Fibroblast of lung (primary cell): ENCODE data around the gene VWA8. TPM values are rescaled to one million over a fixed set of nuclear protein-coding genes. Genes with fewer than 3 reads are reported as not detected.
A peak's percentile ranks its signal among the peaks of the same experiment; 100 is the strongest.

ENCODE experiments used
- DNase-seq, 2 donors: peaks; one replicate each; pipeline versions ENCODE4 v3.0.0 to v3.0.0-alpha.2; 2010; ENCODE audit warnings: low read depth in 2 of 2
- H2AFZ ChIP-seq: 2 replicates; pipeline ENCODE4 v1.5.1; 2012; ENCODE audit warnings: low read length, control low read depth, inconsistent platforms
- H3K27ac ChIP-seq: 2 replicates; pipeline ENCODE4 v1.5.1; 2011; ENCODE audit warnings: low read length, control low read depth; ENCODE audit not compliant: insufficient read depth
- H3K27me3 ChIP-seq: 2 replicates; pipeline ENCODE4 v1.5.1; 2011; ENCODE audit warnings: mild to moderate bottlenecking, low read length; ENCODE audit not compliant: control insufficient read depth, insufficient read depth
- H3K36me3 ChIP-seq: 2 replicates; pipeline ENCODE4 v1.5.1; 2011; ENCODE audit warnings: low read length; ENCODE audit not compliant: control insufficient read depth, insufficient read depth
- H3K4me1 ChIP-seq: 2 replicates; pipeline ENCODE4 v1.5.1; 2011; ENCODE audit warnings: low read length; ENCODE audit not compliant: control insufficient read depth, insufficient read depth; ENCODE audit errors: extremely low read depth
- H3K4me2 ChIP-seq: 2 replicates; pipeline ENCODE4 v1.5.1; 2011; ENCODE audit warnings: low read length, control low read depth; ENCODE audit not compliant: insufficient read depth; ENCODE audit errors: extremely low read depth
- H3K4me3 ChIP-seq, 4 experiments: fragments of 200-600 bp in 1 of 4; sonication (generic) in 1 of 4; replicated peaks in 1 of 4; 2 replicates each; pipeline ENCODE4 v1.5.1; 2011 to 2016; ENCODE audit warnings: low read length in 4 of 4, low read depth in 3 of 4, mild to moderate bottlenecking in 3 of 4, control low read depth in 2 of 4, inconsistent platforms in 1 of 4, mixed read lengths in 1 of 4; ENCODE audit not compliant: insufficient read depth in 1 of 4; ENCODE audit errors: control extremely low read depth in 1 of 4
- H3K79me2 ChIP-seq: 2 replicates; pipeline ENCODE4 v1.5.1; 2012; ENCODE audit warnings: mild to moderate bottlenecking, low read length, inconsistent platforms; ENCODE audit not compliant: control insufficient read depth, insufficient read depth
- H3K9ac ChIP-seq: 2 replicates; pipeline ENCODE4 v1.5.1; 2011; ENCODE audit warnings: mild to moderate bottlenecking, low read length, control low read depth; ENCODE audit not compliant: insufficient read depth
- H3K9me3 ChIP-seq: 2 replicates; pipeline ENCODE4 v1.5.1; 2012; ENCODE audit warnings: low read depth, low read length; ENCODE audit not compliant: control insufficient read depth, insufficient read depth
- H4K20me1 ChIP-seq: 2 replicates; pipeline ENCODE4 v1.5.1; 2011; ENCODE audit warnings: low read length; ENCODE audit not compliant: control insufficient read depth, insufficient read depth; ENCODE audit errors: extremely low read depth
- EZH2 ChIP-seq: IDR thresholded peaks from 2 replicates; pipeline ENCODE4 v1.5.1; 2012; ENCODE audit warnings: low read length, control low read depth, mild to moderate bottlenecking; ENCODE audit errors: missing control alignments
- polyA plus RNA-seq, 2 donors: library from polyadenylated mRNA; depleted of rRNA in 1 of 2; stranded (reverse) in 1 of 2; unstranded in 1 of 2; fragments of >200 nt; gene quantifications; 2 replicates each; pipeline ENCODE4 v1.2.1, GENCODE V29; 2011 to 2012; ENCODE audit warnings: missing spikeins in 1 of 2
- total RNA-seq: library from RNA; depleted of rRNA; stranded (reverse); fragments of >200 nt; gene quantifications from 2 replicates; pipeline ENCODE4 v1.2.1, GENCODE V29; 2014
- TF ChIP-seq, protein P1 (sequence below), 2 donors: IDR thresholded peaks in 1 of 2; conservative IDR thresholded peaks in 1 of 2; 1 replicate in 1 of 2; 2 replicates in 1 of 2; pipeline ENCODE4 v1.5.1; 2011 to 2012; ENCODE audit warnings: low read length in 2 of 2, control low read depth in 1 of 2, inconsistent platforms in 1 of 2, low read depth in 1 of 2, mild to moderate bottlenecking in 1 of 2

VWA8 gene
- total and polyA plus RNA-seq, 2 donors (not counting 1 experiment from before 2014, with no cell fraction given) = 12.6 to 29.9 TPM

DNA sequence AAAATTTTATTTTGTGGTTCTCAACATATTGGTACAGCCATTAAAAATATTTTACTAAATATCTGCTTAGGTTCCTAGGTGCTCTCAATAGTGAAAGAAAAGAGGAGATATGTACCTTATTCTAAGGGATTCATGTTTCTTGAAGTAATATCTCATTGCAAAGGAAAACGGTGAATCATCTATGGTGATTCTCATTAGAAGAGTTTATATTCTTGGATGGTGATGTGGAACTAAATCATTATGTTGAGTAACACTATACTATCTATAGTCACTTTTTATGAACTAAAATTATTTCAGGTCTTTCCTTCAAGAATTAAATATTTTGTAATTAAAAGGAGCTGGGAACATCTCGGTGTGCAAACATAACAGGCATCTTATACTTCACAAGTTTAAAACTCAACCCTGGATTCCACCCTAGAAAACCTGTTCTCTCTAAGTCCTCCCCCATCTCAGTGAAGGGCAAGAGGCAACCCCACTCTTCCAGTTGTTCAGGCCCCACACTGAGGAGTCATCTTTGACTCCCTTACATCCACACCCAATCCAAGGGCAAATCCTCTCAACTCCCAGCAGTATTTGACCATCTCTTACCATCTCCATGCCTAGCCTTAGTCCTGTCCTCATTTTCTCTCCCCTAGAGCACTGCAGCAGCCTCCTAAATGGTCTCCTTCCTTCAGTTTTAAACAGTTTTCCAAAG lies 363.4 kb downstream of the VWA8 start:
- no peaks in the 10 kb centered on the region for H3K27me3 ChIP-seq
- TF ChIP-seq, protein P1, sequence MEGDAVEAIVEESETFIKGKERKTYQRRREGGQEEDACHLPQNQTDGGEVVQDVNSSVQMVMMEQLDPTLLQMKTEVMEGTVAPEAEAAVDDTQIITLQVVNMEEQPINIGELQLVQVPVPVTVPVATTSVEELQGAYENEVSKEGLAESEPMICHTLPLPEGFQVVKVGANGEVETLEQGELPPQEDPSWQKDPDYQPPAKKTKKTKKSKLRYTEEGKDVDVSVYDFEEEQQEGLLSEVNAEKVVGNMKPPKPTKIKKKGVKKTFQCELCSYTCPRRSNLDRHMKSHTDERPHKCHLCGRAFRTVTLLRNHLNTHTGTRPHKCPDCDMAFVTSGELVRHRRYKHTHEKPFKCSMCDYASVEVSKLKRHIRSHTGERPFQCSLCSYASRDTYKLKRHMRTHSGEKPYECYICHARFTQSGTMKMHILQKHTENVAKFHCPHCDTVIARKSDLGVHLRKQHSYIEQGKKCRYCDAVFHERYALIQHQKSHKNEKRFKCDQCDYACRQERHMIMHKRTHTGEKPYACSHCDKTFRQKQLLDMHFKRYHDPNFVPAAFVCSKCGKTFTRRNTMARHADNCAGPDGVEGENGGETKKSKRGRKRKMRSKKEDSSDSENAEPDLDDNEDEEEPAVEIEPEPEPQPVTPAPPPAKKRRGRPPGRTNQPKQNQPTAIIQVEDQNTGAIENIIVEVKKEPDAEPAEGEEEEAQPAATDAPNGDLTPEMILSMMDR (conservative IDR thresholded peaks at IDR 0.05 in 1 of 2, IDR thresholded peaks at IDR 0.05 in 1 of 2; ENCODE audit: low read depth in 1 of 2, low read length in 2 of 2) = no peak
- TF ChIP-seq EZH2 = no peak
- H3K79me2 ChIP-seq = no peaks in the 10 kb centered on the region
- H3K9me3 ChIP-seq = no peaks in the 10 kb centered on the region
- H3K9ac ChIP-seq = no peak overlapping the region
- H3K4me2 ChIP-seq = no peak overlapping the region
- H4K20me1 ChIP-seq = no peaks in the 10 kb centered on the region
- H3K27ac ChIP-seq = peak overlapping the region; percentile 15
- H3K4me3 ChIP-seq = no peak overlapping the region
- no peaks in the 10 kb centered on the region for H3K36me3 ChIP-seq
- H2AFZ ChIP-seq = no peak overlapping the region
- peak; percentile 37 to 55 for DNase-seq
- peaks cover 7% of the 10 kb centered on the region for H3K4me1 ChIP-seq

DNA sequence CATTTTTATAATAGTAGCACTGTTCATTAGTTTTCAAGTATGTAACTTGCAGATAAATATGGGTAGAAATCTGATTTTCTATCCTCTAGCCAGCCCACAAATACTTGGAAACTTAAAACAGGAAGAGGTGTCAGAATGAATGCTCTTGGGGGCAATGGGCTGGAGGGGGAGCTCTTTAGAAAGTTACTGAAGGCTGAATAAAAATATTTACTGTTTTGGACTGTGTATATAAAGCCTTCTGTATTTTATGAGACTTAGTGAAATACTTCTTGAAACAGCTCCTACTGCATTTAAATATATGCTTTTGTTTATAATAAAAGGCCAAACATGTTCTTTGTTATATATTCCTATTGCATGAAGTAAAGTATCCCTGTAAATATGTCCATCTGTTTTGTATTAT lies 364.7 kb downstream of the VWA8 start:
- Histone ChIP-seq H3K4me1 (peaks cover 7% of the 10 kb centered on the region), H3K4me3 (no peak overlapping the region), H3K9me3 (no peaks in the 10 kb centered on the region), H3K4me2 (no peak overlapping the region), H3K27ac (peak overlapping the region; percentile 37), H3K79me2 (no peaks in the 10 kb centered on the region), H3K36me3 (no peaks in the 10 kb centered on the region), H3K27me3 (no peaks in the 10 kb centered on the region), H3K9ac (no peak overlapping the region), H4K20me1 (no peaks in the 10 kb centered on the region), H2AFZ (no peak overlapping the region)
- TF ChIP-seq, protein P1 (conservative IDR thresholded peaks at IDR 0.05 in 1 of 2, IDR thresholded peaks at IDR 0.05 in 1 of 2; ENCODE audit: low read depth in 1 of 2, low read length in 2 of 2) = peak in 1 of 2 donors; percentile 14
- no peak for TF ChIP-seq EZH2
- DNase-seq = peak; percentile 43 to 51

DNA sequence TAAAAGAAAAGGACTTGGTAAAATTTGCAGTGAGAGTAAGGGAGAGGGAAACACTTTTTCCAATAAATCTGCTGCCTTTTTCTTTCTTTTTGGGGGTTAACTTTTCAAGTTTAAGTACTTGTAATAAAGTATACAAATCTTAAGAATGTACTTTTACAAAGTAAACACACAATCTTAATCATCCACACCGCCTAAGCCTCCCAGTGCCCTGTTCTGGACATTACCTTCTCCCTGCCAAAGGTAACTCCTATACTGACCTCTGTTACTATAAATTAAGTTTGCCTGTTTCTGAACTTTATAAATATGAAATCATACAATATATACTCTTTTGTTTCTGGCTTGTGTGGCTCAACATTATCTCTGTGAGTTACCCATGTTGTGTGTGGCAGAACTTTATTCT lies 365.6 kb downstream of the VWA8 start:
- H4K20me1 ChIP-seq = no peaks in the 10 kb centered on the region
- no peak overlapping the region for H2AFZ ChIP-seq
- H3K27me3 ChIP-seq = no peaks in the 10 kb centered on the region
- H3K4me2 ChIP-seq = no peak overlapping the region
- TF ChIP-seq, protein P1 (conservative IDR thresholded peaks at IDR 0.05 in 1 of 2, IDR thresholded peaks at IDR 0.05 in 1 of 2; ENCODE audit: low read depth in 1 of 2, low read length in 2 of 2) = no peak
- TF ChIP-seq EZH2 = no peak
- no peaks in the 10 kb centered on the region for H3K36me3 ChIP-seq
- no peak for DNase-seq
- no peak overlapping the region for H3K9ac ChIP-seq
- H3K4me3 ChIP-seq = no peak overlapping the region
- no peaks in the 10 kb centered on the region for H3K9me3 ChIP-seq
- peaks cover 8% of the 10 kb centered on the region for H3K4me1 ChIP-seq
- H3K27ac ChIP-seq = no peak overlapping the region
- H3K79me2 ChIP-seq = no peaks in the 10 kb centered on the region
